ENCODE data around the gene FNDC10. TPM values are rescaled to one million over a fixed set of nuclear protein-coding genes. Genes with fewer than 3 reads are reported as not detected.
"Not testable (repeated sequence)": the region's sequence is repeated elsewhere in the genome, so short reads cannot be mapped to it uniquely, and the experiment has no call there.

Gene FNDC10
- total RNA-seq, 1 donor from 2014 or later, result 1.7 TPM

GRCh38 chr1:1577367-1578011 is 22.4 kb downstream of the FNDC10 start:
- DNase-seq (ENCODE audit: low spot score), result no peak

GRCh38 chr1:1574721-1575537 is 25.0 kb downstream of the FNDC10 start, which contains the start of gene SSU72:
Gene SSU72, minus strand, starts transcription at chr1:1574863. Its CDS starts 306 bp downstream, at chr1:1574557.
- DNase-seq (ENCODE audit: low spot score), result peak; percentile 95
- intact Hi-C loops (cut with DNase I), result loop anchor here (2.0 to 10.0 kb wide), 3 partner anchors 40 to 80 kb away; partner anchors contain the start of genes CDK11B and MIB2

More at GRCh38 chr1:1577367-1578011, 22.4 kb downstream of the FNDC10 start:
- intact Hi-C loops (cut with DNase I), result loop anchor here (10.0 kb wide), 1 partner anchor 77 kb away; the partner anchor contains the start of gene CDK11B

- intact Hi-C loops (cut with DNase I), result loop anchor here (2.0 to 10.0 kb wide), 3 partner anchors 41 to 81 kb away; partner anchors contain the start of genes CDK11B and MIB2
- peak; percentile 80 for DNase-seq (ENCODE audit: low spot score)
These were observed 25.9 kb downstream of the FNDC10 start for GRCh38 chr1:1573843-1574720.

GRCh38 chr1:1569341-1569740 is 30.6 kb downstream of the FNDC10 start:
- no peak for DNase-seq (ENCODE audit: low spot score)

GRCh38 chr1:1567891-1568291 is 32.0 kb downstream of the FNDC10 start:
- DNase-seq (ENCODE audit: low spot score), result no peak
- intact Hi-C loops (cut with DNase I), result no loop called here

More at GRCh38 chr1:1569341-1569740, 30.6 kb downstream of the FNDC10 start:
- intact Hi-C loops (cut with DNase I), result no loop called here

- no peak for DNase-seq (ENCODE audit: low spot score)
- intact Hi-C loops (cut with DNase I), result no loop called here
These were observed 32.6 kb downstream of the FNDC10 start for GRCh38 chr1:1567152-1567875.

GRCh38 chr1:1565340-1565739 is 34.6 kb downstream of the FNDC10 start:
- intact Hi-C loops (cut with DNase I), result no loop called here
- DNase-seq (ENCODE audit: low spot score), result no peak

- intact Hi-C loops (cut with DNase I), result no loop called here
- no peak for DNase-seq (ENCODE audit: low spot score)
These were observed 35.7 kb downstream of the FNDC10 start for GRCh38 chr1:1564268-1564667.

GRCh38 chr1:1563688-1564087 is 36.2 kb downstream of the FNDC10 start:
- intact Hi-C loops (cut with DNase I), result no loop called here
- no peak for DNase-seq (ENCODE audit: low spot score)

- no peak for DNase-seq (ENCODE audit: low spot score)
- intact Hi-C loops (cut with DNase I), result no loop called here
These were observed 37.3 kb downstream of the FNDC10 start for GRCh38 chr1:1562556-1563195.

- intact Hi-C loops (cut with DNase I), result no loop called here
- no peak for DNase-seq (ENCODE audit: low spot score)
These were observed 38.0 kb downstream of the FNDC10 start for GRCh38 chr1:1561801-1562470.

GRCh38 chr1:1560178-1560577 is 39.8 kb downstream of the FNDC10 start:
- intact Hi-C loops (cut with DNase I), result no loop called here
- DNase-seq (ENCODE audit: low spot score), result no peak

GRCh38 chr1:1559066-1559465 is 40.9 kb downstream of the FNDC10 start:
- no peak for DNase-seq (ENCODE audit: low spot score)
- intact Hi-C loops (cut with DNase I), result no loop called here

GRCh38 chr1:1558591-1558990 is 41.3 kb downstream of the FNDC10 start:
- intact Hi-C loops (cut with DNase I), result no loop called here
- DNase-seq (ENCODE audit: low spot score), result no peak

- DNase-seq (ENCODE audit: low spot score); intact Hi-C loops (cut with DNase I): not testable (repeated sequence)
These were observed 42.2 kb downstream of the FNDC10 start for GRCh38 chr1:1557688-1558087.

GRCh38 chr1:1556961-1557360 is 43.0 kb downstream of the FNDC10 start:
- DNase-seq (ENCODE audit: low spot score); intact Hi-C loops (cut with DNase I): not testable (repeated sequence)

GRCh38 chr1:1556505-1556904 is 43.4 kb downstream of the FNDC10 start:
- intact Hi-C loops (cut with DNase I), result no loop called here
- no peak for DNase-seq (ENCODE audit: low spot score)

All from cardiac septum (tissue), 1 donor.